ENCODE measurements around the gene CHRNA3. TPM values are rescaled to one million over a fixed set of nuclear protein-coding genes. Genes with fewer than 3 reads are reported as not detected.

Gene CHRNA3
- polyA plus RNA-seq, 1 donor from 2014 or later: 2.4 TPM

DNA sequence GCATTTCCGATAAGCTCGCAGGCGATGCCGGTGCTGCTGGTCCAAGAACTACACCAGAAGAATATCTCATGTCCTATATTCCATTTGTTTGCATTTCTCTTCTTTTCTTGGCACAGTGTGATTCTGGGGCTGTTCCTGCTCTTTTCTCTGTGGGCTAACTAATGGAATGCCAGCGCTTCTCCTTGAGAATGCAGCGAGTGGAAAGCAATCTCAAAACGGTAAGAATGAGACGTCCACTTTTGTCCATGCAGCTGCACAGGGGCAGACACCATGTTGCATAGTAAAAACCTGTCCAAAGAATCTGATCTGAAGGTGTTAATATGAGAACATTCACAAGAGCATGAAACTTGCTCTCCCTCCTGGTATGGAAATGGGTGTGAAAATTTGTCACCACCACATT lies 6.6 kb upstream of the CHRNA3 start:
- no peaks in the 10 kb centered on the region for H3F3A ChIP-seq (ENCODE audit: insufficient read depth, low read length, poor library complexity, severe bottlenecking)
- no peaks in the 10 kb centered on the region for H3K79me2 ChIP-seq (replicated peaks; ENCODE audit: insufficient read depth, low read length)
- H2AFZ ChIP-seq (ENCODE audit: low read depth, low read length): no peak overlapping the region
- no peaks in the 10 kb centered on the region for H3K9me2 ChIP-seq (ENCODE audit: insufficient read depth, low read length)
- no peak overlapping the region for H3K4me2 ChIP-seq (ENCODE audit: low read length)
- no peaks in the 10 kb centered on the region for H4K20me1 ChIP-seq (ENCODE audit: insufficient read depth)
- H3K4me3 ChIP-seq (ENCODE audit: low read length): no peak overlapping the region
- H3K27me3 ChIP-seq (ENCODE audit: insufficient read depth, low read depth, low read length): peaks cover 5% of the 10 kb centered on the region
- no peak overlapping the region for H3K9ac ChIP-seq (ENCODE audit: low read length)
- TF ChIP-seq RAD21 (conservative IDR thresholded peaks at IDR 0.05) (no peak), MXI1 (conservative IDR thresholded peaks at IDR 0.05; ENCODE audit: poor library complexity, severe bottlenecking) (no peak), EP300 (conservative IDR thresholded peaks at IDR 0.05; ENCODE audit: poor library complexity, severe bottlenecking) (no peak), POLR2AphosphoS5 (IDR thresholded peaks at IDR 0.05) (no peak)
- TF ChIP-seq, protein P1, sequence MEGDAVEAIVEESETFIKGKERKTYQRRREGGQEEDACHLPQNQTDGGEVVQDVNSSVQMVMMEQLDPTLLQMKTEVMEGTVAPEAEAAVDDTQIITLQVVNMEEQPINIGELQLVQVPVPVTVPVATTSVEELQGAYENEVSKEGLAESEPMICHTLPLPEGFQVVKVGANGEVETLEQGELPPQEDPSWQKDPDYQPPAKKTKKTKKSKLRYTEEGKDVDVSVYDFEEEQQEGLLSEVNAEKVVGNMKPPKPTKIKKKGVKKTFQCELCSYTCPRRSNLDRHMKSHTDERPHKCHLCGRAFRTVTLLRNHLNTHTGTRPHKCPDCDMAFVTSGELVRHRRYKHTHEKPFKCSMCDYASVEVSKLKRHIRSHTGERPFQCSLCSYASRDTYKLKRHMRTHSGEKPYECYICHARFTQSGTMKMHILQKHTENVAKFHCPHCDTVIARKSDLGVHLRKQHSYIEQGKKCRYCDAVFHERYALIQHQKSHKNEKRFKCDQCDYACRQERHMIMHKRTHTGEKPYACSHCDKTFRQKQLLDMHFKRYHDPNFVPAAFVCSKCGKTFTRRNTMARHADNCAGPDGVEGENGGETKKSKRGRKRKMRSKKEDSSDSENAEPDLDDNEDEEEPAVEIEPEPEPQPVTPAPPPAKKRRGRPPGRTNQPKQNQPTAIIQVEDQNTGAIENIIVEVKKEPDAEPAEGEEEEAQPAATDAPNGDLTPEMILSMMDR (IDR thresholded peaks at IDR 0.05; ENCODE audit: poor library complexity, severe bottlenecking): no peak
- TF ChIP-seq, protein P2, sequence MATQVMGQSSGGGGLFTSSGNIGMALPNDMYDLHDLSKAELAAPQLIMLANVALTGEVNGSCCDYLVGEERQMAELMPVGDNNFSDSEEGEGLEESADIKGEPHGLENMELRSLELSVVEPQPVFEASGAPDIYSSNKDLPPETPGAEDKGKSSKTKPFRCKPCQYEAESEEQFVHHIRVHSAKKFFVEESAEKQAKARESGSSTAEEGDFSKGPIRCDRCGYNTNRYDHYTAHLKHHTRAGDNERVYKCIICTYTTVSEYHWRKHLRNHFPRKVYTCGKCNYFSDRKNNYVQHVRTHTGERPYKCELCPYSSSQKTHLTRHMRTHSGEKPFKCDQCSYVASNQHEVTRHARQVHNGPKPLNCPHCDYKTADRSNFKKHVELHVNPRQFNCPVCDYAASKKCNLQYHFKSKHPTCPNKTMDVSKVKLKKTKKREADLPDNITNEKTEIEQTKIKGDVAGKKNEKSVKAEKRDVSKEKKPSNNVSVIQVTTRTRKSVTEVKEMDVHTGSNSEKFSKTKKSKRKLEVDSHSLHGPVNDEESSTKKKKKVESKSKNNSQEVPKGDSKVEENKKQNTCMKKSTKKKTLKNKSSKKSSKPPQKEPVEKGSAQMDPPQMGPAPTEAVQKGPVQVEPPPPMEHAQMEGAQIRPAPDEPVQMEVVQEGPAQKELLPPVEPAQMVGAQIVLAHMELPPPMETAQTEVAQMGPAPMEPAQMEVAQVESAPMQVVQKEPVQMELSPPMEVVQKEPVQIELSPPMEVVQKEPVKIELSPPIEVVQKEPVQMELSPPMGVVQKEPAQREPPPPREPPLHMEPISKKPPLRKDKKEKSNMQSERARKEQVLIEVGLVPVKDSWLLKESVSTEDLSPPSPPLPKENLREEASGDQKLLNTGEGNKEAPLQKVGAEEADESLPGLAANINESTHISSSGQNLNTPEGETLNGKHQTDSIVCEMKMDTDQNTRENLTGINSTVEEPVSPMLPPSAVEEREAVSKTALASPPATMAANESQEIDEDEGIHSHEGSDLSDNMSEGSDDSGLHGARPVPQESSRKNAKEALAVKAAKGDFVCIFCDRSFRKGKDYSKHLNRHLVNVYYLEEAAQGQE (IDR thresholded peaks at IDR 0.05; ENCODE audit: borderline replicate concordance): no peak
- no peaks in the 10 kb centered on the region for H3K9me3 ChIP-seq (ENCODE audit: low read length)
- H3K36me3 ChIP-seq (ENCODE audit: insufficient read depth, low read length): no peaks in the 10 kb centered on the region
- no peak overlapping the region for H3K27ac ChIP-seq (ENCODE audit: low read length)

DNA sequence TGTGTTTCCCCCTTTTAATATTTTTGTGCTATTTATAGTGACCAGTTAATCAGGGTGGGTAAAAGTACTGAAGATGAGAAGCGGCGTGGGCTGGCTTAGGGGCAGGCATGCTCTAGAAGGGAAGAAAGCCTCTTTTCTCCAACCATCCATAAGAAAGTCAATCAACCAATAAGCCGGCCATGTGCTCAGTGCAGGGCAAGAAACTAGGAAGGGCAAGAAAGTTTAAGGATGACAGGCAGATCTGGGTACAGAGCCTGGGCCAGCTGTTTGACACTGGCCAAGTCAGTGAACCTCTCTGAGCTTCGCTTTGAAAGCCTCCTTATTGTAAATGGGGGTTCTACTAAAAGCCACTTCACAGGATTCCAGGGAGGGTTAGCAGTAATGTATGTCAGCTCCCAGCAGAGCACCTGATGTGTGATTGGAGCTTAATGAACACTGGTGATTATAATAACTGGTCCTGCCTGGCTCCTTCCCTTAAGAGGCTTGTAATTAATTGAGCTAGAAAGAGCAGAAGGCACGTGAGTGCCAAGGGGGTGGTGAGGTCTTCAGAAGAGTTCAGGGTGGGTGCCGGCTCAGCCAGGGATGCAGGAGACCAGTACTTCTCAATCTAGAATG lies 5.7 kb upstream of the CHRNA3 start:
- no peak overlapping the region for H2AFZ ChIP-seq (ENCODE audit: low read depth, low read length)
- no peaks in the 10 kb centered on the region for H4K20me1 ChIP-seq (ENCODE audit: insufficient read depth)
- H3K9me3 ChIP-seq (ENCODE audit: low read length): no peaks in the 10 kb centered on the region
- no peaks in the 10 kb centered on the region for H3K36me3 ChIP-seq (ENCODE audit: insufficient read depth, low read length)
- peaks cover 13% of the 10 kb centered on the region for H3K27me3 ChIP-seq (ENCODE audit: insufficient read depth, low read depth, low read length)
- H3K79me2 ChIP-seq (replicated peaks; ENCODE audit: insufficient read depth, low read length): no peaks in the 10 kb centered on the region
- no peak overlapping the region for H3K9ac ChIP-seq (ENCODE audit: low read length)
- TF ChIP-seq EZH2 (IDR thresholded peaks at IDR 0.05; ENCODE audit: borderline replicate concordance, insufficient read depth, low read length, poor library complexity, severe bottlenecking) (no peak), MXI1 (conservative IDR thresholded peaks at IDR 0.05; ENCODE audit: poor library complexity, severe bottlenecking) (no peak), RAD21 (conservative IDR thresholded peaks at IDR 0.05) (no peak), POLR2AphosphoS5 (IDR thresholded peaks at IDR 0.05) (no peak), TAF1 (IDR thresholded peaks at IDR 0.05; ENCODE audit: low read depth) (no peak), SMC3 (conservative IDR thresholded peaks at IDR 0.05; ENCODE audit: poor library complexity) (no peak), EP300 (conservative IDR thresholded peaks at IDR 0.05; ENCODE audit: poor library complexity, severe bottlenecking) (no peak)
- TF ChIP-seq, protein P2 (IDR thresholded peaks at IDR 0.05; ENCODE audit: borderline replicate concordance): no peak
- TF ChIP-seq, protein P1 (IDR thresholded peaks at IDR 0.05; ENCODE audit: poor library complexity, severe bottlenecking): no peak
- no peak overlapping the region for H3K27ac ChIP-seq (ENCODE audit: low read length)
- no peak overlapping the region for H3K4me2 ChIP-seq (ENCODE audit: low read length)
- H3K9me2 ChIP-seq (ENCODE audit: insufficient read depth, low read length): no peaks in the 10 kb centered on the region
- H3K4me3 ChIP-seq (ENCODE audit: low read length): no peak overlapping the region
- no peaks in the 10 kb centered on the region for H3F3A ChIP-seq (ENCODE audit: insufficient read depth, low read length, poor library complexity, severe bottlenecking)
